Large intestine (tissue), 12 donors: ENCODE data around the gene FAM241B. TPM values are rescaled to one million over a fixed set of nuclear protein-coding genes. Genes with fewer than 3 reads are reported as not detected.
A peak's percentile ranks its signal among the peaks of the same experiment; 100 is the strongest.

Source experiments
- DNase-seq, 2 donors: peaks; one replicate each; pipeline versions ENCODE4 v3.0.0 to v3.0.0-alpha.2; 2013
- H3K27ac ChIP-seq: one replicate; pipeline ENCODE4 v1.5.1; 2013; ENCODE audit warnings: low read length
- H3K27me3 ChIP-seq: 2 replicates; pipeline ENCODE4 v1.6.1; 2013; ENCODE audit warnings: low read length; ENCODE audit not compliant: control insufficient read depth, insufficient read depth
- H3K36me3 ChIP-seq: 2 replicates; pipeline ENCODE4 v1.6.1; 2013; ENCODE audit warnings: low read length; ENCODE audit not compliant: control insufficient read depth, insufficient read depth
- H3K4me1 ChIP-seq: one replicate; pipeline ENCODE4 v1.6.1; 2013; ENCODE audit warnings: low read length; ENCODE audit not compliant: control insufficient read depth, insufficient read depth
- H3K4me3 ChIP-seq: one replicate; pipeline ENCODE4 v1.5.1; 2013; ENCODE audit warnings: low read length
- H3K9me3 ChIP-seq: one replicate; pipeline ENCODE4 v1.6.1; 2013; ENCODE audit warnings: mild to moderate bottlenecking, low read depth, low read length, moderate library complexity; ENCODE audit not compliant: control insufficient read depth
- WGBS: methylation state at CpG from one replicate; pipeline ENCODE4 v1.1.5; 2013; ENCODE audit warnings: low lambda C conversion rate; ENCODE audit not compliant: insufficient coverage; 5-methylcytosine and 5-hydroxymethylcytosine counted together
- long read RNA-seq, 11 donors: transcript quantifications; one replicate each; lab custom pipeline, GENCODE V29; 2026
- polyA plus RNA-seq: library from polyadenylated mRNA; unstranded; fragments of 120-200 nt; gene quantifications from one replicate; pipeline ENCODE4 v1.2.1, GENCODE V29; 2013

Gene FAM241B, protein sequence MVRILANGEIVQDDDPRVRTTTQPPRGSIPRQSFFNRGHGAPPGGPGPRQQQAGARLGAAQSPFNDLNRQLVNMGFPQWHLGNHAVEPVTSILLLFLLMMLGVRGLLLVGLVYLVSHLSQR
- polyA plus RNA-seq: 6.4 TPM
- long read RNA-seq, donor 1: 0 reads
- long read RNA-seq, donor 2, partial matches to known transcripts: 0 of 3 reads
- long read RNA-seq, donor 2, other reads (novel, unspliced or antisense): 0 of 3 reads
- long read RNA-seq, donor 3: 0 reads
- long read RNA-seq, donor 4: 0 reads
- long read RNA-seq, donor 5, partial matches to known transcripts: 0 of 2 reads
- long read RNA-seq, donor 5, other reads (novel, unspliced or antisense): 0 of 2 reads
- long read RNA-seq, donor 6: 0 reads
- long read RNA-seq, donor 7, partial matches to known transcripts: 0 of 1 reads
- long read RNA-seq, donor 7, other reads (novel, unspliced or antisense): 0 of 1 reads
- long read RNA-seq, donor 8, partial matches to known transcripts: 0 of 2 reads
- long read RNA-seq, donor 8, other reads (novel, unspliced or antisense): 0 of 2 reads
- long read RNA-seq, donor 9, partial matches to known transcripts: 0 of 1 reads
- long read RNA-seq, donor 9, other reads (novel, unspliced or antisense): 0 of 1 reads
- long read RNA-seq, donor 10, partial matches to known transcripts: 0 of 1 reads
- long read RNA-seq, donor 10, other reads (novel, unspliced or antisense): 0 of 1 reads
- long read RNA-seq, donor 11, partial matches to known transcripts: 0 of 2 reads
- long read RNA-seq, donor 11, other reads (novel, unspliced or antisense): 0 of 2 reads

GRCh38 chr10:69629897-69630650 lies at the start of gene FAM241B:
Gene FAM241B, plus strand, starts transcription at chr10:69630247. Its CDS starts 1,497 bp downstream, at chr10:69631744.
- peaks cover 22% of the 10 kb centered on the region for H3K27me3 ChIP-seq
- 3% methylated on average over 5 of the region's 72 CpGs for whole genome bisulfite sequencing
- peak; percentile 68 to 79 for DNase-seq
- peaks cover 3% of the 10 kb centered on the region for H3K9me3 ChIP-seq
- H3K27ac ChIP-seq: no peak within 1 kb of the TSS
- no peaks in the 10 kb centered on the region for H3K36me3 ChIP-seq
- peaks cover 8% of the 10 kb centered on the region for H3K4me1 ChIP-seq
- H3K4me3 ChIP-seq: peak within 1 kb of the TSS; percentile 48

DNA sequence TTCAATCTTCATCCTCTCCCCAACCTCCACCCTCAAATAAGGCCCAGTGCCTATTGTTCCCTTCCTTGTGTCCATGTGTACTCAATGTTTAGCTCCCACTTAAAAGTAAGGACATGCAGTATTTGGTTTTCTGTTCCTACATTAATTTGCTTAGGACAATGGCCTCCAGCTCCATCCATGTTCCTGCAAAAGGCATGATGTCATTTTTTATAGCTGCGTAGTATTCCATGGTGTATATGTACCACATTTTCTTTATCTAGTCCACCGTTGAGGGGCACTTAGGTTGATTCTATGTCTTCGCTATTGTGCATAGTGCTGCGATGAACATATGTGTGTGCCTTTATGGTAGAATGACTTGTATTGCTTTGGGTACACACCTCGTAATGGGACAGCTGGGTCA lies 49.6 kb upstream of the FAM241B start:
- whole genome bisulfite sequencing: no CpG with 5 or more reads among the region's 5 CpGs
- Histone ChIP-seq H3K9me3 (no peaks in the 10 kb centered on the region), H3K27me3 (peaks cover 61% of the 10 kb centered on the region)

GRCh38 chr10:69583106-69583505 lies 46.9 kb upstream of the FAM241B start:
- no peaks in the 10 kb centered on the region for H3K9me3 ChIP-seq
- H3K4me1 ChIP-seq: no peaks in the 10 kb centered on the region
- no CpG with 5 or more reads among the region's 2 CpGs for WGBS
- H3K36me3 ChIP-seq: no peaks in the 10 kb centered on the region
- no peak overlapping the region for H3K4me3 ChIP-seq
- no peak for DNase-seq
- H3K27ac ChIP-seq: no peak overlapping the region
- peaks cover 45% of the 10 kb centered on the region for H3K27me3 ChIP-seq

More for the DNA sequence above, 49.6 kb upstream of the FAM241B start:
- no peaks in the 10 kb centered on the region for H3K36me3 ChIP-seq
- H3K27ac ChIP-seq: no peak overlapping the region
- H3K4me1 ChIP-seq: no peaks in the 10 kb centered on the region
- no peak overlapping the region for H3K4me3 ChIP-seq
- no peak for DNase-seq

GRCh38 chr10:69584624-69585023 lies 45.4 kb upstream of the FAM241B start:
- no CpG with 5 or more reads among the region's 3 CpGs for WGBS
- no peaks in the 10 kb centered on the region for H3K4me1 ChIP-seq

GRCh38 chr10:69588358-69588757 lies 41.7 kb upstream of the FAM241B start:
- Histone ChIP-seq H3K27me3 (peaks cover 18% of the 10 kb centered on the region), H3K36me3 (no peaks in the 10 kb centered on the region), H3K9me3 (no peaks in the 10 kb centered on the region), H3K4me3 (no peak overlapping the region), H3K4me1 (no peaks in the 10 kb centered on the region), H3K27ac (no peak overlapping the region)
- WGBS: 0% methylated on average over 1 of the region's 3 CpGs
- DNase-seq: no peak

More at GRCh38 chr10:69584624-69585023, 45.4 kb upstream of the FAM241B start:
- Histone ChIP-seq H3K36me3 (no peaks in the 10 kb centered on the region), H3K9me3 (no peaks in the 10 kb centered on the region), H3K27me3 (peaks cover 38% of the 10 kb centered on the region), H3K27ac (no peak overlapping the region), H3K4me3 (no peak overlapping the region)
- no peak for DNase-seq

DNA sequence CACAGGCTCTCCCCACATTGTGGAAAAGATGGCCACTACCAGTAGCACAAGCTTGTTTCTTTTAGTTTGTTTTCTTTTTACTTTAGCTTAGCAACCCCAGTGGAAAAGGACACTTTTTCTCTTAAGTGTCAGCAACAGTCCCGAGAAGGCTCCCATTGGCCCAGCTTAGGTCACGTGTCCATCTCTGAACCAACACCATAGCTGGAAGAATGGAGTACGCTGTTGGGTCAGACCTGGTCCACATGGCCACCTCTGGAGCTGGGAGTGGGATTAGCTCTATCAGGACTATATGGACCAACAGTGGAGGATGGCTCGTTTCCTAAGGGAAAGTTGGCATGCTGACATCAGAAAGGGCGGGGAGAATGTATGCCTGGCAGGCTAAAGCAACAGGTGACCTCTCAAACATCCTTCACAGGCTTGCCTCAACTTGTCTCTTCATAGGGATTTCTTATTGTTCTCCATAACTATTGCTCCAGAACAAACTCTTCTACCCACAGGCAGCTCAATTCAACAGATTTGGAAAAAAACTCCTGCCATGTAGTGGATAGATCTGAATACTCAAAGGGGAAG lies 29.2 kb upstream of the FAM241B start:
- Histone ChIP-seq H3K9me3 (no peaks in the 10 kb centered on the region), H3K4me1 (no peaks in the 10 kb centered on the region), H3K36me3 (no peaks in the 10 kb centered on the region), H3K27me3 (peaks cover 22% of the 10 kb centered on the region), H3K4me3 (no peak overlapping the region), H3K27ac (no peak overlapping the region)
- DNase-seq: no peak
- WGBS: no CpG with 5 or more reads among the region's 5 CpGs

- Histone ChIP-seq H3K36me3 (no peaks in the 10 kb centered on the region), H3K27me3 (peaks cover 11% of the 10 kb centered on the region), H3K27ac (no peak overlapping the region), H3K4me1 (no peaks in the 10 kb centered on the region), H3K9me3 (no peaks in the 10 kb centered on the region), H3K4me3 (no peak overlapping the region)
- WGBS: 29% methylated on average over 1 of the region's 1 CpG
- no peak for DNase-seq
Measured at GRCh38 chr10:69609077-69609476, 21.0 kb upstream of the FAM241B start.

- Histone ChIP-seq H3K4me3 (no peak overlapping the region), H3K27ac (no peak overlapping the region), H3K4me1 (no peaks in the 10 kb centered on the region), H3K27me3 (peaks cover 7% of the 10 kb centered on the region), H3K36me3 (no peaks in the 10 kb centered on the region), H3K9me3 (no peaks in the 10 kb centered on the region)
- DNase-seq: no peak
Measured at GRCh38 chr10:69612760-69613159, 17.3 kb upstream of the FAM241B start.

DNA sequence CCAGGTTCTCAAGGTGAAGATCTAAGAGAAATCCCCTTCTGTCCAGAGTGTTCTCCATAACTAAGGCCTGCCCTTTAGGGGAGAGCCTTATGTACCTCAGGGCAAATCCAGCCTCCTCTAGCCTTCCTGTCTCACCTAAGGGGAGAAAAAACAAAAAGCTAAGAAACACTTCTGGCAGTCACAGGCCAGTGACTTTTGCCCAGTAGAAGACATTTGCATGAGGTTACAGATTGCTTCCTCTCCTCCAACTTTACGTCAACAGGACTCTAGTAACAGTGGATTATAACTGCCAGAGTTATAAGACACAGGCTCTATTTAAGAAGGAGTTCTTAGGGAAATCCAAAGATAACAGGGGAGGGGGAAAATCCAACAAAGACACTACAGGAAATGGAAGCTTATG lies 15.9 kb upstream of the FAM241B start:
- no peaks in the 10 kb centered on the region for H3K9me3 ChIP-seq
- no peak for DNase-seq
- no peak overlapping the region for H3K27ac ChIP-seq
- peaks cover 7% of the 10 kb centered on the region for H3K27me3 ChIP-seq
- no peaks in the 10 kb centered on the region for H3K36me3 ChIP-seq
- H3K4me3 ChIP-seq: no peak overlapping the region
- H3K4me1 ChIP-seq: no peaks in the 10 kb centered on the region
- WGBS: no CpG with 5 or more reads among the region's 1 CpG

DNA sequence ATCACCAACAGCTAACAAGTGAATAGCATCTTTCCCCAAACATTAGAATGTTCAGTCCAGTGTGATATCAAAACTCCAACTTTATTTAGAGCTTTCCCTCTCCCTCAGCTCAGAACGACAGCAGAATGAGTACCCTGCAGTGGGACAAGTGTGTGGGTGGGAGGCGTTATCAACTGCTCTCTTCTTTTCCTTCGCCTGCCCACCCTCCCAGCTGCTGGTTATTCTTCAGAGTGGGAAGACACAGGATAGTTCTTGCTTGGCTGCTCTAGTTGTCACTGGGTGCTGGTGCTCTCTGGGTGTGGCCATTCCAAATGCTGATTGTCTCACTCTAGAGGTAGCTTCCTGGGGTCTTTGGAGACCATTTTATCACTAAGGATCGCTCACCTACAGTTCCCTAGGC lies 13.7 kb upstream of the FAM241B start:
- Histone ChIP-seq H3K9me3 (no peaks in the 10 kb centered on the region), H3K27me3 (peaks cover 7% of the 10 kb centered on the region), H3K36me3 (no peaks in the 10 kb centered on the region), H3K4me1 (no peaks in the 10 kb centered on the region), H3K27ac (no peak overlapping the region), H3K4me3 (no peak overlapping the region)
- no CpG with 5 or more reads among the region's 4 CpGs for WGBS
- DNase-seq: no peak
